KOPT-K1 (cell line): ENCODE data around the gene SYNE3.
"Not testable (repeated sequence)": the region's sequence is repeated elsewhere in the genome, so short reads cannot be mapped to it uniquely, and the experiment has no call there.

Experiments used
- H3K27ac ChIP-seq: fragments of 200-600 bp; sonication (generic); 2 replicates; pipeline ENCODE4 v1.5.1; 2016; ENCODE audit warnings: antibody characterized with exemption, mild to moderate bottlenecking, low read depth, low read length; ENCODE audit not compliant: poor library complexity, severe bottlenecking
- H3K36me3 ChIP-seq: fragments of 200-600 bp; sonication (generic); 2 replicates; pipeline ENCODE4 v1.5.1; 2017; ENCODE audit warnings: antibody characterized with exemption, mild to moderate bottlenecking, low read length, moderate library complexity; ENCODE audit not compliant: insufficient read depth
- H3K9me3 ChIP-seq: fragments of 200-600 bp; sonication (generic); 2 replicates; pipeline ENCODE4 v1.5.1; 2017; ENCODE audit warnings: antibody characterized with exemption, low read length, mild to moderate bottlenecking; ENCODE audit not compliant: insufficient read depth, poor library complexity, severe bottlenecking

The SYNE3 gene

GRCh38 chr14:95523051-95523814 lies 6.8 kb upstream of the SYNE3 start:
- no peaks in the 10 kb centered on the region for H3K36me3 ChIP-seq
- H3K27ac ChIP-seq = peak overlapping the region; percentile 86
- H3K9me3 ChIP-seq = no peaks in the 10 kb centered on the region

GRCh38 chr14:95522556-95522955 lies 6.1 kb upstream of the SYNE3 start:
- Histone ChIP-seq H3K36me3 (no peaks in the 10 kb centered on the region), H3K27ac (peak overlapping the region; percentile 86), H3K9me3 (no peaks in the 10 kb centered on the region)

- Histone ChIP-seq H3K9me3 (no peaks in the 10 kb centered on the region), H3K36me3 (no peaks in the 10 kb centered on the region), H3K27ac (peak overlapping the region; percentile 86)
Observed at GRCh38 chr14:95522116-95522515, 5.7 kb upstream of the SYNE3 start.

- H3K36me3 ChIP-seq = no peaks in the 10 kb centered on the region
Observed at GRCh38 chr14:95521001-95521400, 4.6 kb upstream of the SYNE3 start.

GRCh38 chr14:95520346-95520745 lies 3.9 kb upstream of the SYNE3 start:
- H3K9me3 ChIP-seq = no peaks in the 10 kb centered on the region
- H3K36me3 ChIP-seq = no peaks in the 10 kb centered on the region
- peak overlapping the region; percentile 87 for H3K27ac ChIP-seq

More at GRCh38 chr14:95521001-95521400, 4.6 kb upstream of the SYNE3 start:
- H3K27ac ChIP-seq = no peak overlapping the region
- no peaks in the 10 kb centered on the region for H3K9me3 ChIP-seq

- H3K9me3 ChIP-seq = no peaks in the 10 kb centered on the region
- H3K36me3 ChIP-seq = no peaks in the 10 kb centered on the region
- H3K27ac ChIP-seq = peak overlapping the region; percentile 87
Observed at GRCh38 chr14:95519699-95520098, 3.2 kb upstream of the SYNE3 start.

GRCh38 chr14:95518045-95518751 lies 1.7 kb upstream of the SYNE3 start:
- Histone ChIP-seq H3K27ac (peak overlapping the region; percentile 87), H3K36me3 (no peaks in the 10 kb centered on the region), H3K9me3 (no peaks in the 10 kb centered on the region)

GRCh38 chr14:95515596-95516552 lies 576 bp downstream of the SYNE3 start:
- H3K27ac ChIP-seq = peak overlapping the region; percentile 57

GRCh38 chr14:95515080-95515489 lies 1.4 kb downstream of the SYNE3 start:
- H3K36me3 ChIP-seq = no peaks in the 10 kb centered on the region
- H3K27ac ChIP-seq = peak overlapping the region; percentile 57
- H3K9me3 ChIP-seq = no peaks in the 10 kb centered on the region

More at GRCh38 chr14:95515596-95516552, 576 bp downstream of the SYNE3 start:
- H3K36me3 ChIP-seq = no peaks in the 10 kb centered on the region
- no peaks in the 10 kb centered on the region for H3K9me3 ChIP-seq

GRCh38 chr14:95514131-95515079 lies 2.0 kb downstream of the SYNE3 start:
- Histone ChIP-seq H3K9me3 (no peaks in the 10 kb centered on the region), H3K27ac (no peak overlapping the region), H3K36me3 (no peaks in the 10 kb centered on the region; the same call in 1 of the 2 replicates)

- H3K36me3 ChIP-seq = no peaks in the 10 kb centered on the region; the same call in 1 of the 2 replicates
- no peaks in the 10 kb centered on the region for H3K9me3 ChIP-seq
- no peak overlapping the region for H3K27ac ChIP-seq
Observed at GRCh38 chr14:95513291-95513690, 3.2 kb downstream of the SYNE3 start.

- Histone ChIP-seq H3K36me3 (peaks cover under 1% of the 10 kb centered on the region; the same call in 1 of the 2 replicates), H3K9me3 (no peaks in the 10 kb centered on the region), H3K27ac (no peak overlapping the region)
Observed at GRCh38 chr14:95511687-95512086, 4.8 kb downstream of the SYNE3 start.

- no peak overlapping the region for H3K27ac ChIP-seq
- peaks cover 7% of the 10 kb centered on the region; the same call in 1 of the 2 replicates for H3K36me3 ChIP-seq
Observed at GRCh38 chr14:95510804-95511203, 5.6 kb downstream of the SYNE3 start.

GRCh38 chr14:95510344-95510743 lies 6.1 kb downstream of the SYNE3 start:
- not testable (repeated sequence) for H3K36me3 ChIP-seq, H3K27ac ChIP-seq, H3K9me3 ChIP-seq

More at GRCh38 chr14:95510804-95511203, 5.6 kb downstream of the SYNE3 start:
- no peaks in the 10 kb centered on the region for H3K9me3 ChIP-seq
